HepG2 (cell line): ENCODE data around the gene ZBTB7B. TPM values are rescaled to one million over a fixed set of nuclear protein-coding genes. Genes with fewer than 3 reads are reported as not detected.

Source experiments
- ARID5B ChIP-seq: IDR thresholded peaks from 2 replicates; pipeline ENCODE4 v1.4.0; 2020; ENCODE audit warnings: mild to moderate bottlenecking, missing genetic modification reagents
- CEBPZ ChIP-seq: IDR thresholded peaks from 2 replicates; pipeline ENCODE4 v1.6.1; 2012; ENCODE audit warnings: low read length, improper control_type of control experiment
- ELF4 ChIP-seq: sonication (generic); formaldehyde crosslinking; IDR thresholded peaks from 2 replicates; pipeline ENCODE4 v1.5.0; 2020; ENCODE audit warnings: missing genetic modification reagents, mild to moderate bottlenecking, moderate library complexity, borderline replicate concordance
- IRF2 ChIP-seq: IDR thresholded peaks from 2 replicates; pipeline ENCODE4 v1.6.1; 2018; ENCODE audit warnings: missing genetic modification reagents, missing compliant biosample characterization
- LCORL ChIP-seq, 2 experiments: fragments of 450-650 bp in 1 of 2; sonication (generic) in 1 of 2; formaldehyde crosslinking in 1 of 2; IDR thresholded peaks; 2 replicates each; pipeline versions ENCODE4 v1.5.0 to v1.6.1; 2017 to 2020; ENCODE audit warnings: antibody characterized with exemption in 1 of 2, missing genetic modification reagents in 1 of 2
- MAFK ChIP-seq, 2 experiments: IDR thresholded peaks in 1 of 2; conservative IDR thresholded peaks in 1 of 2; 2 replicates each; pipeline ENCODE4 v1.6.1; 2011; ENCODE audit warnings: improper control_type of control experiment in 2 of 2, low read length in 2 of 2
- MAZ ChIP-seq, 2 experiments: sonication (generic) in 1 of 2; formaldehyde crosslinking in 1 of 2; IDR thresholded peaks; 2 replicates each; pipeline versions ENCODE4 v1.5.0 to v1.6.1; 2012 to 2020; ENCODE audit warnings: low read depth in 2 of 2, mild to moderate bottlenecking in 2 of 2, borderline replicate concordance in 1 of 2, improper control_type of control experiment in 1 of 2, low read length in 1 of 2, missing genetic modification reagents in 1 of 2, moderate library complexity in 1 of 2
- PCBP1 ChIP-seq: fragments of 200-400 bp; formaldehyde crosslinking; IDR thresholded peaks from 2 replicates; pipeline ENCODE4 v1.6.1; 2017; ENCODE audit warnings: mild to moderate bottlenecking, low read depth, low read length, borderline replicate concordance
- POLR2AphosphoS2 ChIP-seq: IDR thresholded peaks from 2 replicates; pipeline ENCODE4 v1.6.1; 2011; ENCODE audit warnings: low read depth, low read length, improper control_type of control experiment
- RFX5 ChIP-seq: IDR thresholded peaks from 2 replicates; pipeline ENCODE4 v1.6.1; 2011; ENCODE audit warnings: low read depth, low read length, improper control_type of control experiment
- SMYD3 ChIP-seq: sonication (generic); formaldehyde crosslinking; IDR thresholded peaks from 2 replicates; pipeline ENCODE4 v1.8.1; 2023; ENCODE audit warnings: mild to moderate bottlenecking, missing genetic modification reagents
- TMF1 ChIP-seq: sonication (generic); formaldehyde crosslinking; IDR thresholded peaks from 2 replicates; pipeline ENCODE4 v1.8.1; 2022; ENCODE audit warnings: low read depth, missing genetic modification reagents
- ZBTB33 ChIP-seq: sonication (generic); formaldehyde crosslinking; IDR thresholded peaks from 2 replicates; pipeline ENCODE4 v1.4.0; 2020; ENCODE audit warnings: missing genetic modification reagents
- ZFP36 ChIP-seq: fragments of 150-350 bp; IDR thresholded peaks from 2 replicates; pipeline ENCODE4 v1.6.1; 2018; ENCODE audit warnings: borderline replicate concordance, low read length, low read depth; ENCODE audit not compliant: partially characterized antibody
- ZFP91 ChIP-seq: sonication (generic); formaldehyde crosslinking; IDR thresholded peaks from 2 replicates; pipeline ENCODE4 v1.9.0; 2022; ENCODE audit warnings: missing genetic modification reagents, mild to moderate bottlenecking, borderline replicate concordance
- ZNF788 ChIP-seq: sonication (generic); formaldehyde crosslinking; IDR thresholded peaks from 2 replicates; pipeline ENCODE4 v1.5.0; 2020; ENCODE audit warnings: mild to moderate bottlenecking, missing genetic modification reagents, borderline replicate concordance
- polyA plus RNA-seq, 8 experiments: library from polyadenylated mRNA; depleted of rRNA in 3 of 8; stranded (reverse) in 7 of 8; unstranded in 1 of 8; fragments of >200 nt; fragmentation: Illumina TruSeq in 4 of 8; extraction: Trizol in 4 of 8; gene quantifications; 2 replicates each; pipeline versions ENCODE4 v1.2.1 to v1.2.3, GENCODE V29; 2011 to 2016; ENCODE audit warnings: low read depth in 4 of 8, missing spikeins in 1 of 8, mixed read lengths in 1 of 8; ENCODE audit not compliant: insufficient read depth in 1 of 8
- total RNA-seq, 5 experiments: library from RNA; depleted of rRNA; stranded (reverse); fragments of >200 nt; fragmentation: Illumina TruSeq; extraction: Trizol; gene quantifications; 2 replicates each; pipeline ENCODE4 v1.2.3, GENCODE V29; 2016; ENCODE audit warnings: low read depth in 1 of 5

ZBTB7B gene
- total and polyA plus RNA-seq, 2 of the 13 experiments (the other 11 are each of a cell fraction or from before 2014, with no cell fraction given) = 15.5 to 17.5 TPM

- TF ChIP-seq PCBP1 (peak; percentile 95), ZNF788 (peak; percentile 73), CEBPZ (no peak), MAZ (IDR thresholded peaks at IDR 0.05; ENCODE audit: borderline replicate concordance, low read depth, low read length) (peak; percentile 91), MAZ (CRISPR knock-in tag; IDR thresholded peaks at IDR 0.05; ENCODE audit: low read depth) (peak; percentile 79), LCORL (IDR thresholded peaks at IDR 0.05) (no peak), LCORL (CRISPR knock-in tag; IDR thresholded peaks at IDR 0.05) (peak; percentile 97), ELF4 (0 out of 2 replicates have a peak, but pooled peaks have one; percentile 43), SMYD3 (CRISPR knock-in tag) (peak; percentile 53; the same call in 1 of the 2 replicates), ARID5B (CRISPR knock-in tag) (peak; percentile 76; the same call in 1 of the 2 replicates), ZFP36 (no peak), TMF1 (CRISPR knock-in tag) (peak; percentile 47), MAFK (conservative IDR thresholded peaks at IDR 0.05 in 1 of 2, IDR thresholded peaks at IDR 0.05 in 1 of 2; ENCODE audit: low read length in 2 of 2) (no peak), IRF2 (no peak), ZFP91 (peak; percentile 79; the same call in 1 of the 2 replicates), RFX5 (peak; percentile 54; the same call in 1 of the 2 replicates), POLR2AphosphoS2 (peak; percentile 23; the same call in 1 of the 2 replicates), ZBTB33 (CRISPR knock-in tag) (peak; percentile 42; the same call in 1 of the 2 replicates)
These were observed 1.7 kb upstream of the ZBTB7B start (continued) for GRCh38 chr1:155000726-155001424.
